ENCODE measurements around the gene CDH4. TPM values are rescaled to one million over a fixed set of nuclear protein-coding genes. Genes with fewer than 3 reads are reported as not detected.

Gene CDH4
- total and polyA plus RNA-seq, 9 of the 15 experiments (the other 6 are each of a cell fraction or from before 2014, with no cell fraction given) = 0.04 TPM; not detected in 8

GRCh38 chr20:61480158-61480825 lies 228.2 kb downstream of the CDH4 start (continued):
- no peak for TF ChIP-seq E2F6 (IDR thresholded peaks at IDR 0.05; ENCODE audit: borderline replicate concordance in 1 of 2, extremely low read depth in 1 of 2, insufficient read depth in 1 of 2, insufficient read length in 1 of 2, low read depth in 1 of 2, low read length in 1 of 2, poor library complexity in 1 of 2, severe bottlenecking in 1 of 2)

GRCh38 chr20:61482056-61482887 lies 230.2 kb downstream of the CDH4 start:
- no peak overlapping the region for H3K4me3 ChIP-seq
- peak; percentile 47 for ATAC-seq
- no peak overlapping the region for H3K4me2 ChIP-seq (ENCODE audit: insufficient read depth, low read length)
- no peaks in the 10 kb centered on the region for H3K9me1 ChIP-seq (ENCODE audit: control insufficient read depth, insufficient read depth, low read length)
- WGBS (ENCODE audit: insufficient coverage, low coverage, missing lambda C conversion rate) = 0% methylated on average over 18 of the region's 18 CpGs
- CTCF ChIA-PET (ENCODE audit: low intra/inter-chr PET ratio) = no interaction called here
- 0 out of 2 replicates have a peak, but pooled peaks cover 4% of the 10 kb centered on the region for H4K20me1 ChIP-seq (replicated peaks; ENCODE audit: control insufficient read depth, insufficient read depth, low read length)
- in situ Hi-C loops (cut with MboI) (no loop called here), intact Hi-C loops (cut with micrococcal nuclease) (no loop called here)
- H3K36me3 ChIP-seq (ENCODE audit: control insufficient read depth, insufficient read depth, low read length) = no peaks in the 10 kb centered on the region
- peaks cover 0 to 9% of the 10 kb centered on the region in 2 experiments; a peak in 2 of 5 replicates for H3K27me3 ChIP-seq (ENCODE audit: control insufficient read depth in 2 of 2, insufficient read depth in 2 of 2, low read length in 2 of 2)
- FAIRE-seq = no peak
- H3K79me2 ChIP-seq (ENCODE audit: control insufficient read depth, insufficient read depth, low read length) = no peaks in the 10 kb centered on the region
- no peaks in the 10 kb centered on the region for H3K4me1 ChIP-seq (replicated peaks in 1 of 2; ENCODE audit: control insufficient read depth in 2 of 2, insufficient read depth in 2 of 2, low read length in 2 of 2)
- POLR2A ChIA-PET = no interaction called here
- H2AFZ ChIP-seq (ENCODE audit: low read depth, low read length) = no peak overlapping the region
- H3K27ac ChIP-seq (ENCODE audit: extremely low read depth, low read depth, low read length) = no peak overlapping the region
- H3K9me3 ChIP-seq (replicated peaks; ENCODE audit: control insufficient read depth, insufficient read depth, low read depth, low read length) = no peaks in the 10 kb centered on the region
- no TSS peak for BruUV-seq (replicated peaks)
- DNase-seq (ENCODE audit: extremely low read depth in 1 of 4, low spot score in 3 of 4) = peak; percentile 17 to 56 (median 55)
- no peak overlapping the region for H3K9ac ChIP-seq (ENCODE audit: insufficient read depth in 1 of 2, low read depth in 2 of 2, low read length in 2 of 2)
- peak; percentile 36 to 58; a peak in 3 of 4 replicates for TF ChIP-seq NRF1 (conservative IDR thresholded peaks at IDR 0.05 in 1 of 2, IDR thresholded peaks at IDR 0.05 in 1 of 2)
- no peak for TF ChIP-seq MAX (CRISPR knock-in tag; IDR thresholded peaks at IDR 0.05)
- peak; percentile 74 for TF ChIP-seq RAD51 (IDR thresholded peaks at IDR 0.05; ENCODE audit: borderline replicate concordance, low read depth)
- TF ChIP-seq ATF2 (CRISPR knock-in tag; IDR thresholded peaks at IDR 0.05) = no peak
- TF ChIP-seq USF1 (CRISPR knock-in tag; IDR thresholded peaks at IDR 0.05) = peak; percentile 35; the same call in 1 of the 2 replicates
- no peak for TF ChIP-seq NR0B1 (IDR thresholded peaks at IDR 0.05; ENCODE audit: partially characterized antibody)
- TF ChIP-seq TOE1 (IDR thresholded peaks at IDR 0.05; ENCODE audit: borderline replicate concordance) = peak; percentile 41; the same call in 1 of the 2 replicates
- no peak for TF ChIP-seq TOE1 (CRISPR knock-in tag; IDR thresholded peaks at IDR 0.05; ENCODE audit: borderline replicate concordance, low read depth)
- TF ChIP-seq TFE3 (CRISPR knock-in tag; IDR thresholded peaks at IDR 0.05) = peak; percentile 69
